ENCODE results near the gene ETNK2.
"Not testable (repeated sequence)": the region's sequence is repeated elsewhere in the genome, so short reads cannot be mapped to it uniquely, and the experiment has no call there.

Gene ETNK2

DNA sequence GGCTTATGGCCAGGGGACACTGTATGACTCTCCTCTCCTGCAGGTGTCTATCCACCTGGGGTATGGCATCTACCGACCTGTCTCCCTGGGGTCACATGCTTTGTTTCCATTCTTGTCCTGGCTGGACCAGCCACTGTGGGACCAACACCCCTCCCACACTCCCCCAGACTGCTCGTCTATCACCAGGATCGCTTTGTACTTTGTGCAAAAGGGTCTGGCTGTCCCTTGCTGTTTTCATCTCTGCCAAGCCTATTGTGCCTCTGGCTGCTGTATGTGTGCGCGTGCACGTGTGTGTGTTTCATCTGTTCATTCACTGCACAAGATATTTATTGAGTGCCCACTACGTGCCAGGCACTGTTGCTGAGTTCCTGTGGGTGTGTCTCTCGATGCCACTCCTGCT lies 25.5 kb downstream of the ETNK2 start:
- DNase-seq (ENCODE audit: low spot score): no peak

DNA sequence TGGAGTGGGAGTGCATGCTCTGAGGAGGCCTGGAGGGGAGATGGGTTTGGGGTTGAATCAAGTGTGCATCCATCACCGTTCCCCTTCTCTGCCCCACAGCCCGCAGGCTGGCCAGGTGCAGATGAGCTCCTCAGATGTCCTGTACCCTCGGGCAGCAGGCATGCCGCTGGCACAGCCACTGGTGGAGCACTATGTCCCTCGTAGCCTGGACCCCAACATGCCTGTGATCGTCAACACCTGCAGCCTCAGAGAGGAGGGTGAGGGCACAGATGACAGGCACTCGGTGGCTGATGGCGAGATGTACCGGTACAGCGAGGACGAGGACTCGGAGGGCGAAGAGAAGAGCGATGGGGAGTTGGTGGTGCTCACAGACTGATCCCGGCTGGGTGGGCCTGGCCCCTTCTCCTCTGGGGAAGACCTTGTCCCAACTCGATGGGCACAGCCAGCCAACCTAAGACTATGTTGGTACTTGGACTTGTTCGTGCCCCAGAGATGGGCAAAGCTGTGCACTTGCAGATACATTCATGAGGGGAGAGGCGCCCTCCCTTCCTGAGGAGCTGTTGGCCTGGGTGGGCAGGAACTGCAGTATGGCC lies 26.0 kb downstream of the ETNK2 start:
- DNase-seq (ENCODE audit: low spot score): no peak

DNA sequence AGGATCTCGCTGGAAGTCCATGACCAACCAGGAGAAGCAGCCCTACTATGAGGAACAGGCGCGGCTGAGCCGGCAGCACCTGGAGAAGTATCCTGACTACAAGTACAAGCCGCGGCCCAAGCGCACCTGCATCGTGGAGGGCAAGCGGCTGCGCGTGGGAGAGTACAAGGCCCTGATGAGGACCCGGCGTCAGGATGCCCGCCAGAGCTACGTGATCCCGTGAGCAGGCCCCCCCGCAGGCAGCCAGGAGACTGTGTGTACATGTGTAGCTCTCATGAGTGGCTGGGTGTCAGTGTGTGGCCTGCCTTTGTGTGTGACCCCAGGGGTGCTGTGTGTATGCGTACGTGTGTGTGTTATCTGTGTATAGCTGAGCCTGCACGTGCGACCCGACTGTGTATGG lies 27.2 kb downstream of the ETNK2 start:
- no peak for DNase-seq (ENCODE audit: low spot score)

DNA sequence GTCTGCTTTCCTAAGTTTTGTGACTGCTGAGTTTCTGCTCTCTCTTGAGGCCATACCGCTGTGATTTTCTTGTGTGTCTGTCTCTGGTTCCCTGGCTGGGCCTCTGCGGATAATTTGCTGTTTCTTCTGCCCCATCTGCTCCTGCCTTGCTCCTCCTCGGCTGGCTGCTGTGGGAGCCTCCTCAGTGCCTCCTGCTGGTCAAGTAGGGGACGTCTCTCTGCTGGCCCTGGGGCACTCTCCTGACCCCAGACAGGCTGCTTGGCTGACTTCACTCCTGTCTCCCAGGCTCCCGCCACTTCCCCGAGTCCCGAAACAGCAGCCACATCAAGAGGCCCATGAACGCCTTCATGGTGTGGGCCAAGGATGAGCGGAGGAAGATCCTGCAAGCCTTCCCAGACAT lies 28.5 kb downstream of the ETNK2 start:
- peak; percentile 62 for DNase-seq (ENCODE audit: low spot score)

DNA sequence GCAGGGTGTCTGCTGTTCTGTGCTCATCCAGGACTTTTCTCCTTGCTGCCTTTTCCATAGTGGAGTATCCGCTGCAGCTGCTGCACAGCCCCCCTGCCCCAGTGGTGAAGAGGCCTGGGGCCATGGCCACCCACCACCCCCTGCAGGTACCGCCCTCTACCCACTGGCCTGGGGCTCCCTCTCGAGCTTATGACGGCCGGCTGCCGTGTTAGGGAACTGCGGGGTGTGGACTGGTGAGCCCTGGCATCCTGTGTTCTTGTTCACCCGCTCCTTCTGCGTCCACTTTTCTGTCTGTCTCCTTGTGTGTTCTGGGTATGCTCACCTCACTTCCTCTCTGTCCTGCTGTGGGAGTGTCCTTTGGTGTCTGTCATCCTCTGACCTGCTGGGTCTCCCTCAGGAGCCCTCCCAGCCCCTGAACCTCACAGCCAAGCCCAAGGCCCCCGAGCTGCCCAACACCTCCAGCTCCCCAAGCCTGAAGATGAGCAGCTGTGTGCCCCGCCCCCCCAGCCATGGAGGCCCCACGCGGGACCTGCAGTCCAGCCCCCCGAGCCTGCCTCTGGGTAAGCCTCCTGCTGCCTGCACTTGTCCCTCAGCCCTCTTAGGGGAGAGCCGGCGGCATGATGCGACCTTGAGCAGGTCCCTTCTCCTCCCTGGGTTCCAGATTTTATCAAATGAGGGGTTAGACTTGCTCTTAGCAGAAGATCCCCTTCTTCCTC lies 29.8 kb downstream of the ETNK2 start:
- DNase-seq (ENCODE audit: low spot score): no peak

DNA sequence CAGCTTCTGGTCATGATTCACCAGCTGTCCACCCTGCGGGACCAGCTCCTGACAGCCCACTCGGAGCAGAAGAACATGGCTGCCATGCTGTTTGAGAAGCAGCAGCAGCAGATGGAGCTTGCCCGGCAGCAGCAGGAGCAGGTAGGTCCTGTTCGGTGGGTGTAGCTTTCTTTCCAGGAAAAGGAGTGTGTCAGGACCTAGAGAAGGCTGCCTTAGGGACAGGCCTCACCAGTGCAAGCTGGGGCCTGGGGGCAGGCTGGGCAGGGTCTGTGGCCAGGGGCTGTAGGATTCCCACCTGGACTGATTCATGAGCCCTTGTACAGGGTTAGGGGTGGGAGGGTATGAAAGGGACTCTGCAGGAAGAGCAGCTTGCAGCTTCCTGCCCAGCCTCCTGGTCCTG lies 35.3 kb downstream of the ETNK2 start:
- no peak for DNase-seq (ENCODE audit: low spot score)

DNA sequence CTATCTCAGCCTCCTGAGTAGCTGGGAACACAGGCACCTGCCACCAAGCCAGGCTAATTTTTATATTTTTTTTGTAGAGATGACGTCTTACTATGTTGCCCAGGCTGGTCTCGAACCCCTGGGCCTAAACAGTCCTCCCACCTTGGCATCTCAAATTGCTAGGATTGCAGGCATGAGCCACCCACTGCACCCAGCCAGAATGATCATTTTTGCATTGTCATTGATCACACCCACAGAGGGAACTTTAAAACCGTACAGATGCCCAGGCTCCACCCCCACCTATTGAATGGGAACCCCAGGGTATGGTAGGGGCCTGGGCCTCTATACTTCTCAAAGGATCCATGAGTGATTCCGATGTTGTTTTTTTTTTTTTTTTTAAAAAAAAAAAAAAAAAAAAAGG lies 36.7 kb downstream of the ETNK2 start:
- no peak for DNase-seq (ENCODE audit: low spot score)

DNA sequence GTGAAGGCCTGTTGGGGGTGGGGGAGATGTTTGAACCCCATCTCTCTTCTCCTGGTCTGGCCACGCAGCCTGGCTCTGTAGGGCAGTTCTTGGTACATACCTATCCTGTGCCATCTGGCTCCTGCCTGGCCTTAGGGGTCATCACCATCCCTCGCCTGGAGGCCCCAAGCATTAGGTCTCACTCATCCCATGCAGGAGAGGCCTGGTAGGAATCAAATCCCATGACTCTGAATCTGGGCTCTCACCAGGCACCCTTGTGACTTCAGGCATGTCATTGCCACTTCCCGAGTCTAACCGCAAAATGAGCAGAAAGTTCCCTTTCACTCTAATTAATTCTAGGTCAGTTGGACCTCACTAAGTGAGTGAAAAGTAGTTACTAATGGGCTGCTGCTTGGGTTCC lies 37.2 kb downstream of the ETNK2 start:
- no peak for DNase-seq (ENCODE audit: low spot score)

DNA sequence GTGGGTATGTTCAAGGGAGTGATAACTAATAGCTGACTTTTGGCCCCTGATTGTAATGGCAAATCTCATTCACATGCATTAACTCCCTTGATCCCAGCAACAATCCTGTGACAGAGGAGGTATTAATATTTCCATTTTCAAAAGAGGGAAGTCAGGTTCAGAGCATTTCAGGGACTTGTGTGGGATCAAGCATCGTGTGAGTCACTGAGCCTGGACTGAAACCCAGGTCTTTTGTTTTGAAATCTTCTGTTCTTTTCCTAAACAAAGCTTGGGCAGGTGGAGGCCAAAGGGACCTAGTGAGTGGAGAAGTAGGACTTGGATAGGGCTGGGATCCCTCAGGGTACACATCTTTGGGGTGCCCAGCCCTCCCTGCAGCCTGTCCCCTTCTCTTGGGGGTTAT lies 37.9 kb downstream of the ETNK2 start:
- no peak for DNase-seq (ENCODE audit: low spot score)

DNA sequence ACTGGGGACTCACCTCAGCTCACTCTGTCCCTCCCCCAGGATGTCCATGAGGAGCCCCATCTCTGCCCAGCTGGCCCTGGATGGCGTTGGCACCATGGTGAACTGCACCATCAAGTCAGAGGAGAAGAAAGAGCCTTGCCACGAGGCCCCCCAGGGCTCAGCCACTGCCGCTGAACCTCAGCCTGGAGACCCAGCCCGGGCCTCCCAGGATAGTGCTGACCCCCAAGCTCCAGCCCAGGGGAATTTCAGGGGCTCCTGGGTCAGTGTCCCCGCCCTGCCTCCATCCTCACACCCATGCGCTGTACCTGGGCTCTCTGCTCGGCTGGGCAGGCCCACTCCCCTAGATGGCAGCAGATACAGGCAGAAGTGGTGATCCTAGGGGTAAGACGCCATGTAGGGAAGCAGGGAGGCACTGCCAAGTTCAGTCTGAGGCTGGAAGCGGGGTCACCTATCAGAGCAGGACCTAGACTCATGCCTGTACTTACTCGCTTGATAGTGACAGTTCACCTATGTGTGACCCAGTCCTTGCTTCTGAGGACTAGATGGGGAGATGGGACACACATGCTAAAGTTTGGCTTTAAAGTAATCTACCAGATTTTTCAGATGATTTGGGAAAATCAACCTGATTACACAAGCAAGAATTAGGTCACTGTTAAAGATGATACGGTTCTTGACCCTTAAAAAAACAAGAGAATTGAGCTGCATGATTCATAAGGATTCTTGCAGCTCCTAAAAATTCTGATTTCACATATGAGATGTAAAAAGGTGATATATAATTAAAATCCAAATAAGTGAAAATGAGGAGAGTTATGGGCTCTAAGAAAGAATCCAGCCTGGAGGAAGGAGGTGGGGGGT lies 38.7 kb downstream of the ETNK2 start:
- DNase-seq (ENCODE audit: low spot score): no peak

DNA sequence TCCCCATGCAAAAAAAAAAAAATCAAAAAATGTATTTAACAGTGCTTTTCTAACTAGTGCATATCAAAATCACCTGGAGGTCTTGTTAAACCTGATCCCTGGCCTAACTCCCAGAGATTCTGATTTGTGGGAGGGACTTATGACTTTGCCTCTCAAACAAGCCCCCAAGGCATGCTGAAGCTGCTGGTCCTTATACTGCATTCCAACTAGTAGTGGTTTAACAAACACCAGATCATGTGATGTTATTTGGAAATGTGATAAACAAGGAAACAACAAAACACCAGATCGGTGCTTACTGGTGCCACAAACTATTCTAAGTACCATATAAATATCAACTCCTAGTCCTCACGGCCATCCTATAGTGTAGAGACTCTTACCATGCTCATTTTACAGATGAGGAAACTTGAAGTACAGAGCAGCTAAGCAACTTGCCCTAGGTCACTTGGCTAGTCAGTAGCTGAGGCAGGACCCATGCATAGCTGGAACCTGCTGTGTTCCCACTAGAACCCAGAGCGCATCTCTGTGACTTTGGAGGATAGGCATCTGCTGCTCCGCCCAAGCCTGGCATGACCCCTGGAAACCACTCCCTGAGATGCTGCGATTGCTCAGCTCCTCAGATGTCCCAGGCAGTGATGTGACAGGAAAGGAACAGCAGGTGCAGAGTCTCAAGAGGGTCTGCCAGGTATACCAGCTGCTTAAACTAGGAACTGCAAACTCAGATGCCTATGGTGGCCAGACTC lies 40.8 kb downstream of the ETNK2 start:
- DNase-seq (ENCODE audit: low spot score): no peak

DNA sequence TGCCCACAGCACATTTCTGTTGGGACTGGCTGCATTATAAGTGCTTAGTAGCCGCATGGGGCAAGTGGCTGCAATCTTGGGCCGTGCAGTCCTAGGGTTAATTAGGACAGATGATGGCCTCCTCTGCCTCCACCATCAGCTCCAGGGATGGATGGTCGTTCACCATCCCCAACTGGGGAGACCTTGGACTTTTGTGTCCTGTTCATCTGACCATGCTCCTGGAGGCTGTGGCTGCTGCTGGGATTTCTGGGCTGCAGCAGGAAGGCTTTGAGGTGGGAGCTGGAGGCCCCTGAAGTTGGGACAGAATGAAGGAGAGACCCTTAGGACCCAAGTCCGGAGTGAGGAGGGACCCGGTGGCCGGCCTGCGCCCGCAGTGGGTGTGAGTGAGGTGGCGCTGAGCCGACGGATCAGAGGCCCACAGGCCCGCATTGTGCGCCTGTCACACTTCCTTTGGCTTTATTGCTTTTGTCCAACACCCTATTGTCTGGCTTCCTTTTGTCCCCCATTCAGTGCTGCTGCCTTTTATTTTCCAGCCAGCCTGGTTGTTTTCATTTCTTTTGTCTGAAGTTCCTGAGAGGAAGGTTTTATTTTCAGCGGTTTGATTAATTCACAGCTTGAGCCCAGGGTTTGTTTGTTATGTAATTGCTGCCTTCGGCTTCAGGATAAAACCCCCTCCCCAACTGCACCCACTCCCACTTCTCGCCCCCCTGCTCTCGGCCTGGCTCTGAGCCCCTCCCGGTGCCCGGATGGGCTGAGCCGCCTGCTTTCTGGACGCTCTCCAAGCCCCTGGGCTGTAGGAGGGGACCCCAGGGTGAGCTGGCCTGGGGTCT lies 43.3 kb downstream of the ETNK2 start:
- DNase-seq (ENCODE audit: low spot score): no peak

DNA sequence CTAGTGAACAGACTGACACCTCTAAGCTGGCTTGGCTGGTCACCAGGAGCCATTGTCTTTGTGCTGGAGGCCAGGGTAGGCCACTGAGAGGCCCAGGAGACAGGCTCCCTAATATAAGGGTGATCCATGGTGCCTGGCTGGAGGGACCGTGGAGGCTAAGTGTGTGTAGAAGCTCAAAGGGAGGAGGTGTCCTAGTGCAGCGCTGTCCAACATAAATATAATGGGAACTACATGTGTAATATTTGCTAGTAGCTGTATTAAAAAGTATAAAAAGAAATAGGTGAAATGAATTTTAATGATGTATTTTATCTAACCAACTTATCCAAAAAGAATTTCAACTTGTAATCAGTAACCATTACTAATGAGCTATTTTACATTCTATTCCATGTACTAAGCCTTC lies 44.0 kb downstream of the ETNK2 start:
- DNase-seq (ENCODE audit: low spot score): no peak

DNA sequence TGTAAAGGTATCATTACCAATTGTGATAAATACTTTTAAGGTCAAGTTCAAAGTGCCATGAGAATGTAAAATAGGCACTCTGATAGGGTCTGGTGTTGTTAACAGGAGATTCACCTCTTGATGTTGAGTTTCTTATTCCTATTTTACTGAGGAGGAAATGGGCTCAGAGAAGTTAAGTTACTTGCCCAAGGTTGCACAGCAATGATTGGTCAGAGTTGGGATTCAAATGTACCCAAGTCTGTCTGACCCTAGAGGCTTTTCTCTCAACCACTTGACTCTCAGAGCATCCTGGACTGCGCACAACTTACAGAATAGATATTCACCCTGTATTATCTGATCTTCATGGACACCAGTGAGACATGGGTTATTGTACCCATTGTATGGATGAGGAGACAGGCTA lies 45.0 kb downstream of the ETNK2 start:
- no peak for DNase-seq (ENCODE audit: low spot score)

DNA sequence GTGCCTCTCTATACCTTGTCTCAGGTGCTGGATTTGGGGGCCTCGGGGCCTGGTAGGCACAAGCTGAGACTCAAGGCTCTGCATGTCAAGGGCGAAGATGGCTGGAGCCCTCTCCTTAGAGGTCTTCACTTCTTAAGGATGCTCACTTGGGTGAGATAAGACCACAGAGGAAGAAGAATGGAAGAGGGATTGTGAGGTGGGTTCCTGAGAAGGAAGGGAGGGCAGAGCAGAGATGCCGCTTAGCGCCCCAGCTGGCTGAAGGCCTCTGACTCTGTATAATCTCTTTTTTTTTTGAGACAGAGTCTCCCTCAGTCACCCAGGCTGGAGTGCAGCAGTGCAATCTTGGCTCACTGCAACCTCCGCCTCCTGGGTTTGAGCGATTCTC lies 46.7 kb downstream of the ETNK2 start:
- DNase-seq (ENCODE audit: low spot score): no peak

DNA sequence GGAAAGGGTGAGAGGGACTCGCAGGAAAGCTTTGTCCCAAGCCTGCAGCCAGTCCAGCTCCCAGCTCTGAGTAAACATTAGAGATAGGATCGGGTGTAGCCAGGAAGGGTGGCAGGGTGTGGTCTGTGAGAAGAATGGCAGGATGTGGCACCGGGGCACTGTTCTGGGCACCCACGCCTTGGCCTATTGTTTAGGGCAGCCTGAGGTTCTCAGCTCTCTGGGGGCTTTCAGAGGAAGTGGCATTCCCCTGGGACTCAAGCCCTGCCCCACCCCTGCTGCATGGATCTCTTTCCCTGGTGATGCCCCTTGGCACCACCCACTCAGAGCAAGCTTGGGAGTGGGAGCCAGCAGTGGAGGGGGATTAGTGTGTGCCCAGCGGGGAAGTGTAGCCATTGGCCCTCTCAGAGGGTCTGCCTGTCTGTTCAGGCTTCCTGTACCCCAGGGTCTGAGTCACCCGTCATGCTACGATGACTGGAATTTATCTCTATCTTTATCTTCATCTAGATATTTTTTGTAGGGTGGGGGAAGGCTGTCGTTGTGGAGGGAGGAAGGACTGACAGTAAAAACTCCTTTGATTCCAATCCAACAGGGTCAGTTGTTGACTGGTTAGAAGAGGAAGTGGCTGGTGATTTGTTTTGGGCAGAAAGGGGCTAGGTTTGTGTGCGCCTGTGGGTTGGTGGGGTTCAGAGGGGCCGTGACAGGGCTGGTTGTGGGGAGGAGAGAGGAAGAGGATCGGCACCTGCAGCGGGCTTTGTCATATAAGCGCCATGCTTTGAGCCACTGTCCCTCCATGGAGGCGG lies 47.3 kb downstream of the ETNK2 start:
- DNase-seq (ENCODE audit: low spot score): no peak

DNA sequence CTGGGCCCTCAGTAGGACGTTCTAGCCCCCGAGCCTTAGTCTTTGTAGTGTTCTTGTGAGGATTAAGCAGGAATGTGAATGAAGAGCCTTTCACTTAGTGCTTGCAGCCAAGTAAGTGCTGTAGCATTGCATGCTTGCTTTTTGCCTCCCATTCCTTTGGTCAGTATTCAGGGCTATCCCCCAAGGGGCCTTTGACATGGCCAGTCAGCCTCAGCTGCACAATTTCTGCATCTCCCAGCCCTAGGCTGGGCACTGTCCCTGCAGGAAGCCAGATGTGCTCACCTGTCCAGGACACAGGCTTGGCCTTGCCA lies 48.5 kb downstream of the ETNK2 start:
- DNase-seq (ENCODE audit: low spot score): no peak

DNA sequence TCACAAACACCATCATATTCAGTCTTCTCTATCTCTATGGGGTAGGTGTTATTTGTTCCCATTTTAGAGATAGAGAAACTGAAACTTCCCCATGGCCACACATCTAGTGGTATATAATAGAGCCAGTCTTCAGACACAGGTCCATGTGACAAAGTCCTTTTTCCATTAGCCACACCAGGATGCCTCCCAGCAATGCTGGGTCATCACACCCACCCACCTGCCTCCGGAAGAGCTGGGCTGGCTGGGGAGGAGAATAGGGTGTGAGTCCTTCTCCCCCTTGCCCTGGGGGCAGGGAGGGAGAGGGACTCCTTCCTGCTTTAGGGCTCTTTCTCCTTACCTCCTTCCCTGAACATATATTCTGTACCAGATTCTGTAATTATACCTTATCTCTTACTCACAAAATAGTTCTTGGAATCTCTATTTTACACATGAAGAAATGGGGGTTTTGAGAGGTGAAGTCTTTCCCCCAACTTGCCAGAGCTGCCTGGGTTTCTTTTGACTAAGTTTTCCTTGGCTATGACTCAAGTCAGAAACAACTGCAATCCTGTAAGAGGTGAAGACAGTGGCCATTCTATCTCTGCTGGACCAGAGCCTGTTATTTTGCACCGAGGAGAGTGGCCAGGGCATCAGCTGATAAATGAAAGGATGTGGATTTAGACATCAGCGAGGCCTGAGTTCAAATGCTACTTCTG lies 49.0 kb downstream of the ETNK2 start:
- no peak for DNase-seq (ENCODE audit: low spot score)

DNA sequence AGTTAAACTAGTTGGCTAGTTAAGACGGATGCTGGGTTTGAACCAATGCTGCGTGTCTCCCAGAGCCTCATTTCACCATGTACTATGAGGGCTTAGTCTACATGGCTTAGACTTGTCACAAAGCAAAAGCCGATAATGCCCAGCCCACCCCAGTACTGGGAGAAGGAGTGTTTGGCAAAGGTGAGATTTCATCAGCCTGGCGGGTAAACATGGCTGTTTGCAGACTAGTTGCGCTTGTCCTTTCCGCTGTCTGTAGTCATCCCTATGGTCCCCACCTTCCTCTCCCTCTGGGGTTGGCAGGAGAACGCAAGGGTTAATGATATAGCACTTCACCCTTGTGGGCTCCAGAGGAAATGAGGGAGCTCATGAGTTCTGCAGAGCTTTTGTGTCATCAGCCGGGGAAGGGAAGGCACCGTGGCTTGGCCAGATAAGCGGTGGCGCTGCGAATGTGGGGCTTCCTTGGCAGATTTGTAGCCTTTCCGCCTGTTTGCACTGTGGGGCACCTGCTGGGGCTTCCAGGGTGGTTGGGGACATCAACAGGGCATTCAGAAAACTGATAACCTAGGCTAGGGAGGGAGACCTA lies 49.7 kb downstream of the ETNK2 start:
- no peak for DNase-seq (ENCODE audit: low spot score)

DNA sequence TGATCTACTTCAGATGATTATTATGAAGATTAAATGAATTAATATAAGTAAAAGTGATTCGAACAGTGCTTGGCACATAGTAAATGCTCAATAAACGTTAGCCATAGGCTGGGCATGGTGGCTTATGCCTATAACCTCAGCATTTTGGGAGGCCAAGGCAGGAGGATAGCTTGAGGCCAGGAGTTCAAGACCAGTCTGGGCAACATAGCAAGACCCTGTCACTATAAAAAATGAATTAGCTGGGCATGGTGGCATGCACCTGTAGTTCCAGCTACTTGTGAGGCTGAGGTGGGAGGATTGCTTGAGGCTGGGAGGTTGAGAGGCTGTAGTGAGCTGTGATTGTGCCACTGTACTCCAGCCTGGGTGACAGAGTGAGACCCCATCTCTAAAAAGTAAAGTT lies 52.1 kb downstream of the ETNK2 start:
- not testable (repeated sequence) for DNase-seq (ENCODE audit: low spot score)
